HG03103 (cell line): ENCODE results near the gene C7orf33.
"Not testable (repeated sequence)": the region's sequence is repeated elsewhere in the genome, so short reads cannot be mapped to it uniquely, and the experiment has no call there.

Experiments used
- ATAC-seq: cut with Tn5 transposase; IDR thresholded peaks from one replicate; pipeline ENCODE4 v1.9.1; 2021; ENCODE audit warnings: low read depth; ENCODE audit not compliant: unreplicated experiment

Gene C7orf33, protein sequence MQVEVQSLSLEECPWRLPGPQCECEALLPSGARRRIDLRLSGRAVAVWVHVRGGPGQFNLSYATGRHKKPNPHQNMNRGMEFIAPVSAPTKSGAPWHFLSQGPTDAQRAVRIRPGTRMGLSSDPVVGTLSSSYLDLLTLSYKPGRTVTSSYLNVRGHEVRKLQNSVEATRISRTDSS

DNA sequence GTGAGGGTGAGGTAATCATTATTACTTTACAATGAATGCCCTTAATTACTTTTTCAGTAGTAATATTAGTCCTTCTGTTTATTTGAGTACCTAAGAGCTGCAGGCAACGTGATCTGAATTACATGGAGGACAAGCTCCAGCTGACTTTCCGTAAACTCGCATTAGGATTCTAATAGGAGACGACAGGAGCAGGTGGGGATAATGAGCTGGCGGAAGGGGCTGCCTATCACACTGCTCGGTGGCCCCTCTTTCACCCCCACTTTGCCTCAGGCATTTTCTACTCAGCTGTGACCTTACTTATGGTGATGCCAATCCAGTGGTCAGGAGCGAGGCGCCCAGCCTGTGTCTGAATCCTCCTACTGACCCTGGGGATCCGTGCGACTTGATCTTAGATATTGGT, at the start of gene C7orf33:
C7orf33 (plus strand) TSS at position 296 of the 400 bp plus-strand sequence. CDS start 160 bp downstream, outside the sequence.
- ATAC-seq, result no peak

DNA sequence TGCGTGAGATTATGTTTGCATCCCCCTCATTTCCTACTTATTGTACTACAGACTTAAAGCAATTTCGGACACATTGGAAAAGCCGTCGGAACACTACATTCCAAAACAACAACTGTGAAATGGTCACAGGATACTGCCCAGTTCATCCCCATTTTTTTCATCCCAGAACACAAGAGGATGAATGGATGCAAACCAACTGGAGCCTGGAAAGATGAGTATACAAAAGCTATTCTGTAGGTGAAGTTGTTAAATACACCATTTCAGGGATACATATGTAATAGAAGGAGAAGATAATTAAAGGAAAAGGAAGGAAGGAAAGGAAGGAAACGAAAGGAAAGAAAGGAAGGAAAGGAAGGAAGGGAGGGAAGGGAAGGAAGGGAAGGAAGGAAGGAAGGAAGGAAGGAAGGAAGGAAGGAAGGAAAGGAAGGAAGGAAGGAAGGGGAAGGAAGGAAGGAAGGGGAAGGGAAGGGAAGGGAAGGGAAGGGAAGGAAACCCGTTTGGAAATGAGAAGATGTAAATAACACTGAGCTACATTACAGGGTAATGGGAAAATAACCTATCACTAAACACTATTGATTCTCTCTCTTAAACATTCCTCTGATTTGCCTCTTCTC, 48.6 kb upstream of the C7orf33 start:
- ATAC-seq, result no peak

- ATAC-seq, result no peak
Measured at GRCh38 chr7:148543302-148543701, 47.3 kb upstream of the C7orf33 start.

- ATAC-seq, result no peak
Measured at GRCh38 chr7:148545172-148545571, 45.4 kb upstream of the C7orf33 start.

- no peak for ATAC-seq
Measured at GRCh38 chr7:148545932-148546331, 44.6 kb upstream of the C7orf33 start.

- ATAC-seq, result no peak
Measured at GRCh38 chr7:148546857-148547256, 43.7 kb upstream of the C7orf33 start.

DNA sequence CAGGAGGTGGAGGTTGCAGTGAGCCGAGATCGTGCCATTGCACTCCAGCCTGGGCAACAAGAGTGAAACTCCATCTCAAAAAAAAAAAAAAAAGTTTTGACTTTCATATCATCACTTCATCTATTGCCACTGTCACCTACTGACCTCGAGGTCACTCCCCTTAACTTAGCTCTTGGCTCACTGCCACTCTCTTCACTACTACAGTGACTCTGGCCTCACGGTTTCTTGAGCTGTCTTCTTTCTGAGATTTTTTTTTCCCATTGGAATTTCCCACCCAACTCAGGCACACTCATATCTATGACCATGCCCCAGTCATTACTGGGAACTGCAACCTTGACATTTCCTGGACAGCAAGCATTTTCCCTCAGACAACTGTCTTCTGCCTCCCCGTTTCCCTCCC, 42.6 kb upstream of the C7orf33 start:
- ATAC-seq, result no peak

DNA sequence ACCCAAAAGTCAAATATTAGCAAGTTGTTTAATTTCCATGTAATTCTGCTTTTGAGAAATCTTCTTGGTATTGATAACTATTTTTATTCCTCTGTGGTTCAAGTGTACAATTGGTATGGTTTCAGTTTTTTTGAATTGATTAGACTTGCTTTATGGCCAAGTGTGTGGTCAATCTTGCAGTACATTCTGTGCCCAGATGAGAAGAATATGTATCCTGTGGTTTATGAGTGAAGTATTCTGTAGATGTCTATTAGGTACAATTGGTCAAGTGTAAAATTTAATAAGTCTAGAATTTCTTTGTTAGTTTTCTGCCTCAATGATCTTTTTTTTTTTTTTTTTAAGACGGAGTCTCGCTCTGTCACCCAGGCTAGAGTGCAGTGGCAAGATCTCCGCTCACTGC, 36.6 kb upstream of the C7orf33 start:
- no peak for ATAC-seq

DNA sequence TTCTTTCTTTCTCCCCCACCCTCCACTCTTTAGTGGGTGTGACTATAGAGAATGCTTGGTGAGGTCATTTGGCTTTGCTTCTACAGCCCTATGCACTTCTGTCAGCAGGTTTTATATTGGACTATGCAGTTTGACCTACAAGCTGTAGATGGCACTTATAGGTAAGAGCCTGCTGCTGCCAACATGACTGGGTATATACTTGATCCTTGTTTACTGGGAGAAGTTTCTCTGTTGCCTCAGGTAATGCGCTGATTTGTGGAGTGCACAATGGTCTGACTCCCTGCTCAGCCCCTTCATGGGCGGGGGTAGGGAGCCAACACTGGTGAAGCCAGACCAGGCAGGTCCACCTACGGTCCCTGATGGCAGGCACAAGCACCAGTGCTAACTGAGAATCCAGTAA, 33.7 kb upstream of the C7orf33 start:
- ATAC-seq, result no peak

DNA sequence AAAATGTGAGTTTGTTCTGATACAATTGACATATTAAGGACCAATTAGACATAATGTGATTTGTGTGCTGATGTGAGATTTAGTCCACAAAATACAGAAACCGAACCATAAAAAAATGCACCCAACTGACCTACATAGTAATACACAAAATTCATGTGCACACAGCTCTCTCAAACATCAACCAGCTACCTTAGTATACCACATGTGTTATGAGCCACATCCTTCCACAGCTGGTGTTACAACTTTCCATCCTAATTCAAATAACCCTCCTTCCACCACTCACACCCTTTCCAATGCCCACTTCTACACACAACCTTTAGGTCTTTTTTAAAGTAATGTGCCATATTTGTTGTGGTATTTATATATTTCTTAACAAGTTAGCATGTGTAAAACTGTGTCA, 31.7 kb upstream of the C7orf33 start:
- ATAC-seq, result no peak

- no peak for ATAC-seq
Measured at GRCh38 chr7:148561099-148561498, 29.5 kb upstream of the C7orf33 start.

GRCh38 chr7:148563583-148564274, 26.8 kb upstream of the C7orf33 start:
- ATAC-seq, result peak; percentile 35

- peak; percentile 77 for ATAC-seq
Measured at GRCh38 chr7:148564275-148564951, 26.2 kb upstream of the C7orf33 start.

DNA sequence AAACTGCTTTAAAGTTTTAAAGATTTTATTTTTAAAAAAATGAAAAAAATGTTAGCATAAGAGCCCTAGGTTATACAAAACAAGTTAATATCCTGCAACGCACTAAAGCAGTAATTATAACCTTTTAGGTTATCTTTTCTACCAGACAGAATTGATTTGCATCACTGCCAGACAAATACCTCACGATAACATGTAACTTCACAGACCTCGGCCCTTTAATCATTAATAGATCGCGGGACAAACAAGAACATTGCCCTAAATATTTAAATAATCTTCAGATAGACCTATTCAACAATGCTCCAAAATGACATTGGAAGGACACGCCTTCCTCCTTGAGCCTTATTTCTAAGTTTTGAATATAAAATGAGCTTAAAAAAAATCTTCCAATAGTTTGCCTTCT, 23.8 kb upstream of the C7orf33 start:
- no peak for ATAC-seq

DNA sequence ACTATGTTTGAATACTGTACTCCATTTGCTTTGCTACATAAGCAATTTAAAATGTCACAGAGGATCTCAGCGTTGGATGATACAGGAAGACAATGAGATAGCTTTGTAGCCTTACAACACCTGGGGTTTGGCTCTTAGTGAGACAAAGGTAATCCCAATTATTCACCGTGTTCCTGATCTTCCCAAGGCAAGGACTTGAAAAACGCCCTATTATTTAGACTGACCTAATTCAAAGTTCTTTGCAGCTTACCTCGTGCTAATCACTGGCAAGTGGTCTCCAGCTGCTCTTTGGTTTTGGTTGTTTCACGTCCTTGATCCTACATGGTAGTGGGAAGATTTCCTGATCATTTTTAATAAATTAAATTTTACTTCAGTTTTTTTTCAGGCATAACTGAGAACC, 23.0 kb upstream of the C7orf33 start:
- no peak for ATAC-seq

DNA sequence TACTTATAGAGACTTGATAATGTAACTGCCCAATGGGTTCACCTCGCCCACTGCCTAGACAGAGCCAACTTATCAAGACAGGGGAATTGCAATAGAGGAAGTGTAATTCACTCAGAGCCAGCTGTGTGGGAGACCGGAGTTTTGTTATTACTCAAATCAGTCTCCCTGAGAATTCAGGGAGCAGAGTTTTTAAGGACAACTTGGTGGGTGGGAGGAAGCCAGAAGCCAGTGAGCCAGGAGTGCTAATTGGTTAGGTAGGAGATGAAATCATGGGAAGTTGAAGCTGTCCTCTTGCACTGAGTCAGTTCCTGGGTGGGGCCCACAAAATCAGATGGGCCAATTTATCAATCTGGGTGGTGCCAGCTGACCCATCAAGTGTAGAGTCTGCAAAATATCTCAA, 20.1 kb upstream of the C7orf33 start:
- ATAC-seq, result no peak

DNA sequence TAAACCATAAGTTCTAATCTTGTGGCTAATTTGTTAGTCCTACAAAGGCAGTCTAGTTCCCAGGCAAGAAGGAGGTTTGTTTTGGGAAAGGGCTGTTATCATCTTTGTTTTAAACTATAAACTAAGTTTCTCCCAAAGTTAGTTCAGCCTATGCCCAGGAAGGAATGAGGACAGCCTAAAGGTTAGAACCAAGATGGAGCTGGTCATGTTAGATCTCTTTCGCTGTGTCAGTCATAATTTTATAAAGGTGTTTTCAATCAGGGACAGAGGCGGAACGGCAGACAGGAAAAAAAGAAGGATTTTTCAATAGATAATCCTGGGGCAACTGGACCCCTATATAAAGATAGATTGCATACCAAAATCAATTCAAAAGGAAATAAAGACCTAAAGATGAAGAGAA, 19.6 kb upstream of the C7orf33 start:
- ATAC-seq, result not testable (repeated sequence)

GRCh38 chr7:148571381-148571780, 19.2 kb upstream of the C7orf33 start:
- ATAC-seq, result no peak

- ATAC-seq, result no peak
Measured at GRCh38 chr7:148572067-148572522, 18.5 kb upstream of the C7orf33 start.

- not testable (repeated sequence) for ATAC-seq
Measured at GRCh38 chr7:148573581-148573980, 17.0 kb upstream of the C7orf33 start.

- peak; percentile 76 for ATAC-seq
Measured at GRCh38 chr7:148575640-148576411, 14.7 kb upstream of the C7orf33 start.
